Muscle of leg (tissue), 11 donors: Measurements from ENCODE around the gene TGM2. TPM values are rescaled to one million over a fixed set of nuclear protein-coding genes. Genes with fewer than 3 reads are reported as not detected.

ENCODE experiments used
- DNase-seq: peaks from one replicate; pipeline ENCODE4 v3.0.0; 2013
- H3K27ac ChIP-seq: one replicate; pipeline ENCODE4 v1.5.1; 2013; ENCODE audit warnings: mild to moderate bottlenecking, low read length, control low read depth
- H3K27me3 ChIP-seq: one replicate; pipeline ENCODE4 v1.6.1; 2013; ENCODE audit warnings: low read length; ENCODE audit not compliant: control insufficient read depth, insufficient read depth
- H3K36me3 ChIP-seq: one replicate; pipeline ENCODE4 v1.6.1; 2013; ENCODE audit warnings: low read length; ENCODE audit not compliant: control insufficient read depth, insufficient read depth
- H3K4me1 ChIP-seq: one replicate; pipeline ENCODE4 v1.6.1; 2013; ENCODE audit warnings: low read length; ENCODE audit not compliant: control insufficient read depth, insufficient read depth
- H3K4me3 ChIP-seq: one replicate; pipeline ENCODE4 v1.5.1; 2013; ENCODE audit warnings: low read length, control low read depth
- H3K9me3 ChIP-seq: replicated peaks from 2 replicates; pipeline ENCODE4 v1.6.1; 2013; ENCODE audit warnings: low read depth, low read length; ENCODE audit not compliant: control insufficient read depth
- WGBS: methylation state at CpG from one replicate; pipeline ENCODE4 v1.1.5; 2013; ENCODE audit warnings: missing lambda C conversion rate; ENCODE audit not compliant: insufficient coverage; 5-methylcytosine and 5-hydroxymethylcytosine counted together
- polyA plus RNA-seq, 8 donors: library from polyadenylated mRNA; unstranded; fragments of 120-200 nt; gene quantifications; one replicate each; pipeline versions ENCODE4 v1.2.1 to v1.2.3, GENCODE V29; 2013; ENCODE audit warnings: inconsistent platforms in 1 of 8, low replicate concordance in 1 of 8; ENCODE audit not compliant: insufficient read length in 8 of 8, insufficient read depth in 1 of 8
- total RNA-seq: library from RNA; stranded (reverse); fragments of 120-200 nt; gene quantifications from one replicate; pipeline ENCODE4 v1.2.4, GENCODE V29; 2013

Gene TGM2
- total and polyA plus RNA-seq, 9 donors, result 10.1 to 40.9 (median 13.9) TPM

- peak; percentile 73 for DNase-seq
- H3K27ac ChIP-seq, result no peak overlapping the region
- WGBS, result 43% methylated on average over 3 of the region's 4 CpGs
Measured at GRCh38 chr20:38209054-38209675, 44.1 kb upstream of the TGM2 start.

GRCh38 chr20:38208523-38208922 is 43.5 kb upstream of the TGM2 start:
- DNase-seq, result no peak
- Histone ChIP-seq H3K9me3 (peaks cover 3% of the 10 kb centered on the region), H3K27me3 (peaks cover 4% of the 10 kb centered on the region), H3K27ac (no peak overlapping the region), H3K4me3 (no peak overlapping the region), H3K36me3 (no peaks in the 10 kb centered on the region), H3K4me1 (peaks cover 25% of the 10 kb centered on the region)
- WGBS, result 94% methylated on average over 2 of the region's 3 CpGs

More at GRCh38 chr20:38209054-38209675, 44.1 kb upstream of the TGM2 start:
- peaks cover 3% of the 10 kb centered on the region for H3K9me3 ChIP-seq
- peaks cover 25% of the 10 kb centered on the region for H3K4me1 ChIP-seq
- no peaks in the 10 kb centered on the region for H3K36me3 ChIP-seq
- H3K4me3 ChIP-seq, result no peak overlapping the region
- H3K27me3 ChIP-seq, result peaks cover 4% of the 10 kb centered on the region

- Histone ChIP-seq H3K27me3 (peaks cover 4% of the 10 kb centered on the region), H3K4me1 (peaks cover 23% of the 10 kb centered on the region), H3K4me3 (no peak overlapping the region), H3K9me3 (peaks cover 3% of the 10 kb centered on the region), H3K27ac (no peak overlapping the region), H3K36me3 (no peaks in the 10 kb centered on the region)
- no peak for DNase-seq
- WGBS, result 50% methylated on average over 1 of the region's 1 CpG
Measured at GRCh38 chr20:38208088-38208487, 43.0 kb upstream of the TGM2 start.

GRCh38 chr20:38207621-38208020 is 42.6 kb upstream of the TGM2 start:
- no peak overlapping the region for H3K27ac ChIP-seq
- no peak for DNase-seq

GRCh38 chr20:38205001-38205400 is 39.9 kb upstream of the TGM2 start:
- H3K9me3 ChIP-seq, result peaks cover 3% of the 10 kb centered on the region
- H3K27me3 ChIP-seq, result no peaks in the 10 kb centered on the region
- peaks cover 5% of the 10 kb centered on the region for H3K4me1 ChIP-seq
- H3K4me3 ChIP-seq, result no peak overlapping the region
- no CpG with 5 or more reads among the region's 3 CpGs for WGBS
- no peaks in the 10 kb centered on the region for H3K36me3 ChIP-seq
- no peak for DNase-seq
- no peak overlapping the region for H3K27ac ChIP-seq

More at GRCh38 chr20:38207621-38208020, 42.6 kb upstream of the TGM2 start:
- no peak overlapping the region for H3K4me3 ChIP-seq
- no peaks in the 10 kb centered on the region for H3K36me3 ChIP-seq
- peaks cover 19% of the 10 kb centered on the region for H3K4me1 ChIP-seq
- peaks cover 3% of the 10 kb centered on the region for H3K9me3 ChIP-seq
- peaks cover 2% of the 10 kb centered on the region for H3K27me3 ChIP-seq
- WGBS, result no CpG with 5 or more reads among the region's 2 CpGs

GRCh38 chr20:38203981-38204357 is 38.9 kb upstream of the TGM2 start:
- WGBS, result 83% methylated on average over 1 of the region's 2 CpGs
- H3K4me1 ChIP-seq, result peaks cover 6% of the 10 kb centered on the region

GRCh38 chr20:38203337-38203980 is 38.4 kb upstream of the TGM2 start:
- no peak overlapping the region for H3K27ac ChIP-seq

More at GRCh38 chr20:38203981-38204357, 38.9 kb upstream of the TGM2 start:
- DNase-seq, result no peak
- Histone ChIP-seq H3K9me3 (peaks cover 3% of the 10 kb centered on the region), H3K4me3 (no peak overlapping the region), H3K27ac (no peak overlapping the region), H3K27me3 (no peaks in the 10 kb centered on the region), H3K36me3 (no peaks in the 10 kb centered on the region)

GRCh38 chr20:38202982-38203293 is 37.9 kb upstream of the TGM2 start:
- DNase-seq, result no peak
- no peaks in the 10 kb centered on the region for H3K36me3 ChIP-seq
- WGBS, result 89% methylated on average over 6 of the region's 8 CpGs
- peaks cover 3% of the 10 kb centered on the region for H3K9me3 ChIP-seq
- H3K27me3 ChIP-seq, result no peaks in the 10 kb centered on the region
- H3K4me3 ChIP-seq, result no peak overlapping the region
- H3K27ac ChIP-seq, result no peak overlapping the region
- peaks cover 3% of the 10 kb centered on the region for H3K4me1 ChIP-seq

More at GRCh38 chr20:38203337-38203980, 38.4 kb upstream of the TGM2 start:
- Histone ChIP-seq H3K4me3 (no peak overlapping the region), H3K36me3 (no peaks in the 10 kb centered on the region), H3K27me3 (no peaks in the 10 kb centered on the region), H3K9me3 (peaks cover 3% of the 10 kb centered on the region), H3K4me1 (peaks cover 3% of the 10 kb centered on the region)
- 51% methylated on average over 5 of the region's 6 CpGs for WGBS
- no peak for DNase-seq

GRCh38 chr20:38202153-38202981 is 37.3 kb upstream of the TGM2 start:
- 77% methylated on average over 5 of the region's 12 CpGs for WGBS
- H3K9me3 ChIP-seq, result peaks cover 3% of the 10 kb centered on the region

GRCh38 chr20:38201356-38201755 is 36.3 kb upstream of the TGM2 start:
- peaks cover 6% of the 10 kb centered on the region for H3K4me1 ChIP-seq
- H3K9me3 ChIP-seq, result peaks cover 2% of the 10 kb centered on the region
- 40% methylated on average over 2 of the region's 6 CpGs for WGBS
- no peaks in the 10 kb centered on the region for H3K27me3 ChIP-seq
- no peaks in the 10 kb centered on the region for H3K36me3 ChIP-seq
- no peak for DNase-seq
- H3K4me3 ChIP-seq, result no peak overlapping the region
- no peak overlapping the region for H3K27ac ChIP-seq

More at GRCh38 chr20:38202153-38202981, 37.3 kb upstream of the TGM2 start:
- Histone ChIP-seq H3K36me3 (no peaks in the 10 kb centered on the region), H3K4me1 (peaks cover 3% of the 10 kb centered on the region), H3K27ac (no peak overlapping the region), H3K27me3 (no peaks in the 10 kb centered on the region), H3K4me3 (no peak overlapping the region)
- DNase-seq, result no peak
